HCT116 (cell line): ENCODE data around the gene SNAP47. TPM values are rescaled to one million over a fixed set of nuclear protein-coding genes. Genes with fewer than 3 reads are reported as not detected.

ENCODE experiments used
- ATAC-seq: fragments of 200-7000 bp; cut with Tn5 transposase; 2 replicates; pipeline ENCODE4 v1.9.1; 2020; ENCODE audit warnings: mild to moderate bottlenecking, moderate library complexity
- BruUV-seq: library from RNA; stranded (reverse); fragments of 400-500 nt; replicated peaks from 2 replicates; lab custom pipeline; 2021; lab: Mats Ljungman, UMichigan
- CTCF ChIA-PET: fragments of 300-600 bp; sonication (Branson Sonifier 250); formaldehyde crosslinking; loops from one replicate; lab custom pipeline; 2021; ENCODE audit warnings: antibody characterized with exemption; lab: Charles Lee
- POLR2A ChIA-PET: fragments of 300-600, 350-600 bp; sonication (Branson Sonifier 250); formaldehyde crosslinking; loops from one replicate; lab custom pipeline; 2021; ENCODE audit warnings: antibody characterized with exemption; lab: Charles Lee
- RAD21 ChIA-PET, 2 experiments: fragments of 300-600 bp; sonication (Branson Sonifier 250); formaldehyde crosslinking; loops; one replicate each; lab custom pipeline; 2023; ENCODE audit warnings: low total read pairs in 2 of 2; ENCODE audit not compliant: uncharacterized antibody in 2 of 2, unreplicated experiment in 2 of 2, low non-redundant PET in 1 of 2; lab: Charles Lee
- DNase-seq: peaks from one replicate; pipeline ENCODE4 v3.0.0-alpha.2; 2010; ENCODE audit warnings: low read depth, low spot score
- H2AFZ ChIP-seq: fragments of 200-600 bp; shearing (Covaris generic), sonication (generic); 2 replicates; pipeline ENCODE4 v1.6.1; 2017; ENCODE audit warnings: low read depth, mixed run types, mixed read lengths, antibody characterized with exemption, low read length; ENCODE audit not compliant: poor library complexity, severe bottlenecking
- H3K27ac ChIP-seq: 2 replicates; pipeline ENCODE4 v1.5.1; 2012; ENCODE audit warnings: low read depth, low read length
- H3K27me3 ChIP-seq: fragments of 200-600 bp; sonication (generic); 2 replicates; pipeline ENCODE4 v1.6.1; 2016; ENCODE audit warnings: mixed run types, low read length, mixed read lengths; ENCODE audit not compliant: insufficient read depth
- H3K36me3 ChIP-seq, 2 experiments: fragments of 200-500 bp in 1 of 2; fragments of 200-600 bp in 1 of 2; sonication (Bioruptor generic) in 1 of 2; sonication (generic) in 1 of 2; 2 replicates each; pipeline versions ENCODE4 v1.5.1 to v1.6.1; 2014 to 2016; ENCODE audit warnings: low read length in 2 of 2, inconsistent platforms in 1 of 2, mixed read lengths in 1 of 2, mixed run types in 1 of 2; ENCODE audit not compliant: insufficient read depth in 2 of 2, control insufficient read depth in 1 of 2
- H3K4me1 ChIP-seq, 2 experiments: fragments of 200-600 bp in 1 of 2; sonication (generic) in 1 of 2; 2 replicates each; pipeline versions ENCODE4 v1.5.1 to v1.6.1; 2012 to 2017; ENCODE audit warnings: low read length in 2 of 2, inconsistent platforms in 1 of 2, mild to moderate bottlenecking in 1 of 2, mixed read lengths in 1 of 2, mixed run types in 1 of 2, moderate library complexity in 1 of 2; ENCODE audit not compliant: insufficient read depth in 2 of 2, control insufficient read depth in 1 of 2
- H3K4me2 ChIP-seq: fragments of 200-600 bp; sonication (generic); 2 replicates; pipeline ENCODE4 v1.6.1; 2017; ENCODE audit warnings: mixed run types, low read length, mixed read lengths
- H3K4me3 ChIP-seq, 2 experiments: fragments of 200-600 bp in 1 of 2; sonication (generic) in 1 of 2; replicated peaks in 1 of 2; 2 replicates each; pipeline ENCODE4 v1.5.1; 2011 to 2016; ENCODE audit warnings: low read length in 2 of 2, control low read depth in 1 of 2, low read depth in 1 of 2, mild to moderate bottlenecking in 1 of 2, mixed read lengths in 1 of 2, mixed run types in 1 of 2
- H3K79me2 ChIP-seq: fragments of 200-600 bp; sonication (generic); 2 replicates; pipeline ENCODE4 v1.6.1; 2017; ENCODE audit warnings: mild to moderate bottlenecking, mixed run types, low read length, moderate library complexity, mixed read lengths; ENCODE audit not compliant: insufficient read depth
- H3K9ac ChIP-seq: fragments of 200-600 bp; sonication (generic); 2 replicates; pipeline ENCODE4 v1.6.1; 2016; ENCODE audit warnings: low read length, mixed read lengths
- H3K9me2 ChIP-seq: fragments of 200-600 bp; sonication (generic), shearing (Covaris generic); 2 replicates; pipeline ENCODE4 v1.6.1; 2017; ENCODE audit warnings: mixed run types, mild to moderate bottlenecking, moderate library complexity; ENCODE audit not compliant: insufficient read depth
- H3K9me3 ChIP-seq, 2 experiments: fragments of 200-500 bp in 1 of 2; fragments of 200-600 bp in 1 of 2; sonication (Bioruptor generic) in 1 of 2; sonication (generic) in 1 of 2; 2 replicates each; pipeline ENCODE4 v1.6.1; 2014 to 2017; ENCODE audit warnings: low read length in 2 of 2, mixed read lengths in 2 of 2, inconsistent platforms in 1 of 2, low read depth in 1 of 2, mild to moderate bottlenecking in 1 of 2, mixed run types in 1 of 2, moderate library complexity in 1 of 2; ENCODE audit not compliant: control insufficient read depth in 1 of 2, insufficient read depth in 1 of 2
- H4K20me1 ChIP-seq: fragments of 200-600 bp; sonication (generic), shearing (Covaris generic); 2 replicates; pipeline ENCODE4 v1.6.1; 2017; ENCODE audit warnings: mixed run types, mild to moderate bottlenecking, moderate library complexity; ENCODE audit not compliant: insufficient read depth
- ATF3 ChIP-seq: IDR thresholded peaks from 2 replicates; pipeline ENCODE4 v1.6.1; 2012
- CBX3 ChIP-seq: IDR thresholded peaks from 2 replicates; pipeline ENCODE4 v1.6.1; 2012; ENCODE audit warnings: low read depth
- CEBPB ChIP-seq: IDR thresholded peaks from 2 replicates; pipeline ENCODE4 v1.6.1; 2012; ENCODE audit warnings: low read depth
- CTCF ChIP-seq, 3 experiments: fragments of 200-600 bp in 1 of 3; sonication (generic) in 1 of 3; IDR thresholded peaks in 2 of 3; conservative IDR thresholded peaks in 1 of 3; 2 replicates each; pipeline ENCODE4 v1.5.1; 2012 to 2017; ENCODE audit warnings: low read depth in 2 of 3, low read length in 2 of 3, antibody characterized with exemption in 1 of 3, borderline replicate concordance in 1 of 3, control low read depth in 1 of 3, mild to moderate bottlenecking in 1 of 3, mixed read lengths in 1 of 3, mixed run types in 1 of 3, moderate library complexity in 1 of 3; ENCODE audit not compliant: insufficient read depth in 1 of 3
- EZH2 ChIP-seq: fragments of 200-600 bp; sonication (generic); IDR thresholded peaks from 2 replicates; pipeline ENCODE4 v1.6.1; 2017; ENCODE audit warnings: antibody characterized with exemption, mixed run types
- FOSL1 ChIP-seq: IDR thresholded peaks from 2 replicates; pipeline ENCODE4 v1.6.1; 2012; ENCODE audit warnings: low read depth
- JUND ChIP-seq: IDR thresholded peaks from 2 replicates; pipeline ENCODE4 v1.6.1; 2012
- MAX ChIP-seq: IDR thresholded peaks from 2 replicates; pipeline ENCODE4 v1.6.1; 2012
- POLR2A ChIP-seq: IDR thresholded peaks from 2 replicates; pipeline ENCODE4 v1.7.0; 2011; ENCODE audit warnings: borderline replicate concordance; ENCODE audit not compliant: insufficient read depth, insufficient read length; ENCODE audit errors: extremely low read depth
- POLR2AphosphoS5 ChIP-seq: IDR thresholded peaks from 2 replicates; pipeline ENCODE4 v1.6.1; 2011; ENCODE audit warnings: mild to moderate bottlenecking, low read depth, low read length, moderate library complexity
- RAD21 ChIP-seq: IDR thresholded peaks from 2 replicates; pipeline ENCODE4 v1.6.1; 2012; ENCODE audit warnings: low read depth, mild to moderate bottlenecking
- SIN3A ChIP-seq: IDR thresholded peaks from 2 replicates; pipeline ENCODE4 v1.6.1; 2012; ENCODE audit warnings: low read depth
- SP1 ChIP-seq: IDR thresholded peaks from 2 replicates; pipeline ENCODE4 v1.6.1; 2012; ENCODE audit warnings: low read depth
- SRF ChIP-seq: IDR thresholded peaks from 2 replicates; pipeline ENCODE4 v1.6.1; 2012; ENCODE audit warnings: low read depth
- TCF7L2 ChIP-seq: IDR thresholded peaks from 2 replicates; pipeline ENCODE4 v1.7.0; 2011; ENCODE audit warnings: borderline replicate concordance, inconsistent platforms; ENCODE audit not compliant: insufficient read depth, insufficient read length; ENCODE audit errors: extremely low read depth
- YY1 ChIP-seq: IDR thresholded peaks from 2 replicates; pipeline ENCODE4 v1.6.1; 2011; ENCODE audit warnings: low read length, low read depth, moderate library complexity, mild to moderate bottlenecking; ENCODE audit not compliant: insufficient replicate concordance; ENCODE audit errors: extremely low read depth
- ZFX ChIP-seq: fragments of 450-650 bp; IDR thresholded peaks from 2 replicates; pipeline ENCODE4 v1.6.1; 2017
- ZNF274 ChIP-seq: fragments of 200-500 bp; sonication (Bioruptor generic); IDR thresholded peaks from 2 replicates; pipeline ENCODE4 v1.6.1; 2014; ENCODE audit warnings: mild to moderate bottlenecking, low read depth, low read length, inconsistent platforms
- intact Hi-C: fragments of 100-400 bp; cut with micrococcal nuclease; formaldehyde crosslinking; loops from 2 replicates; pipeline ENCODE4 v1.10.0; 2022
- total RNA-seq: library from RNA; stranded (reverse); gene quantifications from one replicate; pipeline ENCODE4 v1.2.1, GENCODE V29; 2021; ENCODE audit not compliant: unreplicated experiment

SNAP47 gene
- total RNA-seq, 1 experiment from 2014 or later = 37.9 TPM

- Histone ChIP-seq H3K36me3 (no peaks in the 10 kb centered on the region), H2AFZ (peak overlapping the region; percentile 62), H4K20me1 (no peaks in the 10 kb centered on the region), H3K79me2 (no peaks in the 10 kb centered on the region), H3K9me2 (no peaks in the 10 kb centered on the region), H3K4me3 (no peak overlapping the region), H3K4me1 (peaks cover 9 to 24% of the 10 kb centered on the region in 2 experiments), H3K27ac (peak overlapping the region; percentile 18; the same call in 1 of the 2 replicates), H3K4me2 (peak overlapping the region; percentile 61), H3K9me3 (no peaks in the 10 kb centered on the region), H3K9ac (peak overlapping the region; percentile 24), H3K27me3 (no peaks in the 10 kb centered on the region)
- BruUV-seq = no TSS peak
- peak; percentile 96 for DNase-seq
- peak; percentile 85 for TF ChIP-seq RAD21
- peak; percentile 87 for TF ChIP-seq MAX
- TF ChIP-seq TCF7L2 = no peak
- TF ChIP-seq EZH2 = no peak
- no peak for TF ChIP-seq ZFX
- peak; percentile 85 for TF ChIP-seq SIN3A
- TF ChIP-seq POLR2AphosphoS5 = peak; percentile 32; the same call in 1 of the 2 replicates
- TF ChIP-seq POLR2A = no peak
- peak; percentile 59 for TF ChIP-seq CEBPB
- TF ChIP-seq SRF = peak; percentile 76
- peak; percentile 76; the same call in 1 of the 2 replicates for TF ChIP-seq CBX3
- peak; percentile 88 for TF ChIP-seq FOSL1
- TF ChIP-seq JUND = peak; percentile 89
- peak; percentile 87 for TF ChIP-seq SP1
- peak; percentile 52 for TF ChIP-seq YY1
- TF ChIP-seq ZNF274 = no peak
- no peak for TF ChIP-seq ATF3
- TF ChIP-seq CTCF (IDR thresholded peaks at IDR 0.05 in 2 of 3, conservative IDR thresholded peaks at IDR 0.05 in 1 of 3; ENCODE audit: borderline replicate concordance in 1 of 3, insufficient read depth in 1 of 3, low read depth in 2 of 3, low read length in 2 of 3) = peak in 1 of 3 experiments; percentile 78; a peak in 1 of 6 replicates
- RAD21 ChIA-PET = interaction anchor here in 1 of 2 experiments (1.1 kb wide), 1 partner anchor 140 kb away, joined by 3 read pairs; no protein-coding TSS in a partner anchor
- CTCF ChIA-PET = interaction anchor here (0.6 to 1.1 kb wide), 3 partner anchors 11 to 143 kb away, joined by 3 to 7 read pairs (median 5); partner anchors contain the start of gene WNT9A
- POLR2A ChIA-PET = no interaction called here
- intact Hi-C loops = no loop called here
- peak; percentile 97 for ATAC-seq
These were observed 70.5 kb downstream of the SNAP47 start for GRCh38 chr1:227805606-227806197.
